HG02623 (cell line): ENCODE results near the gene IQCE.
"Not testable (repeated sequence)": the region's sequence is repeated elsewhere in the genome, so short reads cannot be mapped to it uniquely, and the experiment has no call there.

ENCODE experiments used
- ATAC-seq: cut with Tn5 transposase; IDR thresholded peaks from one replicate; pipeline ENCODE4 v1.9.1; 2021; ENCODE audit warnings: moderate library complexity; ENCODE audit not compliant: unreplicated experiment

Gene IQCE

GRCh38 chr7:2575733-2576340 is 17.1 kb downstream of the IQCE start:
- ATAC-seq, result no peak

DNA sequence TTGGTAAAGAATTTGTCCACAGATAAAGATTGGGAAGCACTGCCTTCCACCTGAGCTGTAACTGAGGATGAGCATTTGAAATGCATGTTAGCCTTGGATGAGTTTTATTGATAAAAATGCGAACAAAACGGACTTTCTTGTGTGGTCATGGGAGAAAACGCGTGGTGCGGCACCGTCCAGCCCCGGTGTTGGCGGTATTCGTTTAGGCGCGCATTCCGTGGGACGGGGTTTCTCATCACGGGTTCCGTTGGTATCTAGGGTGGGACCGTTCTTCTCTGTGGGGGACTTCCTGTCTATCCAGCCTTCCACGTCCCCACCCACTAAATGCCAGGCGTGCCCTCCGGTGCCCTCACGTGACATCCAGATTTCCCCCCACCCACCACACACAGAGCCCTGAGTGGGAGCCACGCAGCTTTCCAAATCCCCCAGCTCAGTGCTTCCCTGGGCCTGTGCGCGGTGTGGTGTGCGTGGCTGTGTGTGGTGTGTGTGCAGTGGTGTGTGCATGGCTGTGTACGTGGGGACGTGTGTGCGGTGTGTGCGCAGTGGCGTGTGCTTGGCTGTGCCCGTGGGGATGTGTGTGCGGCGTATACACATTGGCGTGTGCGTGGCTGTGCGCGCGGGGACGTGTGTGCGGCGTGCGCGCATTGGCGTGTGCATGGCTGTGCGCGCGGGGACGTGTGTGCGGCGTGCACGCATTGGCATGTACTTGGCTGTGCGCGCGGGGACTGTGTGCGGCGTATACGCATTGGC is 18.1 kb downstream of the IQCE start:
- no peak for ATAC-seq

DNA sequence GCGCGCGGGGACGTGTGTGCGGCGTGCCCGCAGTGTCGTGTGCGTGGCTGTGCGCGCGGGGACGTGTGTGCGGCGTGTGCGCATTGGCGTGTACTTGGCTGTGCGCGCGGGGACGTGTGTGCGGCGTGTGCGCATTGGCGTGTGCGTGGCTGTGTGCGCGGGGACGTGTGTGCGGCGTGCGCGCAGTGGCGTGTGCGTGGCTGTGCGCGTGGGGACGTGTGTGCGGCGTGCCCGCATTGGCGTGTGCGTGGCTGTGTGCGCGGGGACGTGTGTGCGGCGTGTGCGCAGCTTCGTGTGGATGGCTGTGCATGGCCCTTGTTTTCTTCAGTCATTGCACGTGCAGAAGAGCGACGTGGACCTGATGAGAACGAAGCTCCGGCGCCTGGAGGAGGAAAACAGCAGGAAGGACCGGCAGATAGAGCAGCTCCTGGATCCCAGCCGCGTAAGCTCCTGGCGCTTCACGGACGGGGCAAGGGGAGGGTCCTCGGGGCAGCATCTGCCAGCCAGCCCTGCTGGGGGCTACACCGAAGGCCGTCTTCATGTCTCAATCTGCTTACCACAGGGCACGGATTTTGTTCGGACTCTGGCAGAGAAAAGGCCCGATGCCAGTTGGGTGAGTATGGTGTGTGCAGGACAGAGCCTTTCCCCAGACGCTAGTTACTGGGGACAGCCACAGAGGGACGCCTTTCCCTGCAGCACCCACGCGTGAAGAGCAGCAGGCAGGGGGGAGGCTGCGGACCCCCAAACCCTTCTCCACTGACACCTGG is 19.3 kb downstream of the IQCE start:
- ATAC-seq, result no peak

DNA sequence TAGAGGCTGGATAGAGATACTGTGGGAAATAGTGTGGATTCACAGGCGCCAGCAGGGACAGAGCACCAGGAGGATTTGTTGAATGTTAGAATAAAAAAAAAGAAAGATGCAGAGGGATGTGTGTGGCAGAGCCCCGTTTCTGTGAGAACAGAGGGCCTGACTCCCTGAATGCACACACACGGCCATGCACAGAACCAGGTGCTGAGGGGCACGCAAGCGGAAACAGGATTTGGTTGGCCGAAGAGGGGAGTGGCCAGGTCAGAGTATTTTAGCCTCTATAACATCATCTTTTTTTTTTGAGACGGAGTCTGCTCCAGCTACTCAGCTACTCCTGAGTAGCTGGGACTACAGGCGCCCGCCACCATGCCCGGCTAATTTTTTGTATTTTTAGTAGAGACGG is 21.9 kb downstream of the IQCE start:
- no peak for ATAC-seq

DNA sequence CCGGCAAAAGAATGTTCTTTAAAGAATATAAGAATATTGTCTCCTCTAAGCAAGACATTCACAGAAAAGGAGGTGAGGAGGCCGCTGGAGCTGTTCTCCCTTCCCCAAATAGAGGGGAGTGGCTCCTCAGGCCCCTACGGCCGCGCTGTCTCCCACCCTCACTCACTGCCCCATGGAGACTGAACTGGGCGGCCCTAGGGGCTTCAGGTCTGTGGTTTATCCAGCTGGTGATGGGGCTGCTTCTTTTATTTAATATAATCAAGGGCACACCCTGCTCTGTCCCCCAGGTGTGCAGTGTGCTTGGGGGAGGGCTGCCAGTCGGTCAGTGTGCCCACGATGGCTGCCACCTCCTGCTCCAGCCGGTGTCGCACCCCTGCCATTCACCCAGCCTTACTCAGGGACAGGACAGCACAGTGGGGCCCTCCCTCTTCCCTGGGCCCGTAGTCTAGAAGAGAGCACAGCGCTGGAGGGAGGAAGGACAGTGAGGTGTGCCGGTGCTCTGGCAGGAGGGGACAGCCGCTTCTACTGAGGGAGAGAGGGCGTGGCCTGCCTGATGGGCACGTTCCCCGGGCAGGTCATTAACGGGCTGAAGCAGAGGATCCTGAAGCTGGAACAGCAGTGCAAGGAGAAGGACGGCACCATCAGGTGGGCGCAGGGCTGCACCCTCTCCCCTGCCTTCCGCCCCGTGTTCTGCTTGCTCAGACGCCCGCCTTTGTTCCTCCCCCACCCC is 23.4 kb downstream of the IQCE start:
- no peak for ATAC-seq

- no peak for ATAC-seq
Observed at GRCh38 chr7:2583798-2584580, 25.2 kb downstream of the IQCE start.

DNA sequence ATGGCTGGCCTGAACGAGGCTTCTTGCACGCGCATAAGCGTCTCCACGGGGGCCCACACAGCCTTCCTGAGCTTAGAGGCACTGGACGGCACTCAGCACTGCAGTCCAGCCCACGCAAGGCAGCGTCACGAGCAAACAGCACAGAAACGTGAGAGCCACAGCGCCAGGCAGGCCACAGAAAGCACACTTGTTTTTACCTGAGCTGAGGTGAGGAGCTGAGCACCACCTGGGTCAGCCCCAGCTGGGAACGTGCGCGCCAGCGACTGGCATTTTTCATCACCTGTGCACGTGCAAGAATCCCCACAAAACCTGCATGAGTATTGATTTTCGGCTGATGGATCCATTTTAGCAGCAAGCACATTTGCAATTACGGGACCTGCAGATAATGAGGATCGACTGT is 26.7 kb downstream of the IQCE start:
- ATAC-seq, result no peak

GRCh38 chr7:2586326-2587020 is 27.7 kb downstream of the IQCE start:
- ATAC-seq, result no peak

- ATAC-seq, result no peak
Observed at GRCh38 chr7:2587134-2587533, 28.4 kb downstream of the IQCE start.

- no peak for ATAC-seq
Observed at GRCh38 chr7:2587778-2588177, 29.0 kb downstream of the IQCE start.

GRCh38 chr7:2589341-2589740 is 30.6 kb downstream of the IQCE start:
- ATAC-seq, result no peak

DNA sequence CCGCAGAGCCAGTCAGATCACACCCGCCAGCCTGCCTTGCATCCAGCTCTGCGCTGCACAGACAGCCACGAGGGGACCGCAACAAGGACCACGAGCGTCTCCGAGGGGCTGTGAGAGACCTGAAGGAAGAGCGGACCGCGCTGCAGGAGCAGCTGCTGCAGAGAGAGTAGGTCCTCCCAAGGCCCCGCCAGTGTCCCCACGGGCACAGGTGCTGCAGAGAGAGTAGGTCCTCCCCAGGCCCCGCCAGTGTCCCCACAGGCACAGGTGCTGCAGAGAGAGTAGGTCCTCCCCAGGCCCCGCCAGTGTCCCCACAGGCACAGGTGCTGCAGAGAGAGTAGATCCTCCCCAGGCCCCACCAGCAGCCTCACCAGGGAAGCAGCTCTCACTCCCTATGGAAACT is 31.2 kb downstream of the IQCE start:
- not testable (repeated sequence) for ATAC-seq

GRCh38 chr7:2592375-2592865 is 33.6 kb downstream of the IQCE start:
- ATAC-seq, result no peak

DNA sequence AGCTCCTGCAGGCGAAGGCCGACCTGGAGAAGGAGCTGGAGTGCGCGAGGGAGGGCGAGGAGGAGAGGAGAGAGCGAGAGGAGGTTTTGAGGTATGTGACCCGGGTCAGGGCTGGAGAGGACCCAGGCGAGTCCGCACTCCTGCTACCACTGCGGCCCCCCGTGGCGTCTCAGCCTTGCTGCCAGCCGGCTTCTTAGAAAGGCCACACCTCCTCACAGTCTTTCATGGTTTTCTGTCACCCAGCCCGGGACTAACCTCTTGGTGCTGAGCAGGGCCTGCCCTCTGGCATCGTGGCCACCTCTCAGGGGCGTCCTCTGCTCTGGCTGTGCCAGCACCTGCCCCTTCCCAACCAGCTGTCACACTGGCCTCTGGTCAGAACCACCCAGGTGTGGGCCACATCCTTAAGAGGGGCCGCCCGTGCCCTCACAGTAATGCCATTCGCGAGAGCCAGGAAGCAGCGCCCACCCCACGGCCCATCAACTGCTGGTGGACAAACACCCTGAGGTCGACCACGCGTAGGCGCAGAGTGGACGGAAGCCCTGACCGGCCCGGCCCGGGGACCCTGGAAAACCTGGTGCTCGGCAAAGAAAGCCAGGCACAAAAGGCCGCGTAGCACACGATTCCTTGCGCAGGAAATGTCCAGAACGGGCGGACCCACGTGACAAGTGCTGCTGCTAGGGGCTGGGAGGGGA is 34.4 kb downstream of the IQCE start:
- ATAC-seq, result no peak

DNA sequence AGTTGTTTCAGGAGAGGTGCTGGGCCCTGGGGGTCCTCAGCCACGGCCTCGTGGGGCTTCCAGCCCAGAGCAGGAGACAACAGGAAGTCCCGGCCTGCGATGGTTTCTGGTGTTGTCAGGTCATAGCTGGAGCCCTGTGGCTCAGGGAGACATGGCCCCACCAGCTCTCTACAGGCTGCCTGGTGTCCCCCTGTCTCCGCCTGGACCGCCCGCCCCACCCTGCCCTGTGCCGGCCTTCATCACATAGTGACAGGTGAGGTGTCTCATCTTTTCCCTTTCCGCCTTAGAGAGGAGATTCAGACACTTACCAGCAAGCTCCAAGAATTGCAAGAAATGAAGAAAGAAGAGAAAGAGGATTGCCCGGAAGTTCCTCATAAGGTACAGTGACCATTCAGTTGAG is 35.8 kb downstream of the IQCE start:
- no peak for ATAC-seq

DNA sequence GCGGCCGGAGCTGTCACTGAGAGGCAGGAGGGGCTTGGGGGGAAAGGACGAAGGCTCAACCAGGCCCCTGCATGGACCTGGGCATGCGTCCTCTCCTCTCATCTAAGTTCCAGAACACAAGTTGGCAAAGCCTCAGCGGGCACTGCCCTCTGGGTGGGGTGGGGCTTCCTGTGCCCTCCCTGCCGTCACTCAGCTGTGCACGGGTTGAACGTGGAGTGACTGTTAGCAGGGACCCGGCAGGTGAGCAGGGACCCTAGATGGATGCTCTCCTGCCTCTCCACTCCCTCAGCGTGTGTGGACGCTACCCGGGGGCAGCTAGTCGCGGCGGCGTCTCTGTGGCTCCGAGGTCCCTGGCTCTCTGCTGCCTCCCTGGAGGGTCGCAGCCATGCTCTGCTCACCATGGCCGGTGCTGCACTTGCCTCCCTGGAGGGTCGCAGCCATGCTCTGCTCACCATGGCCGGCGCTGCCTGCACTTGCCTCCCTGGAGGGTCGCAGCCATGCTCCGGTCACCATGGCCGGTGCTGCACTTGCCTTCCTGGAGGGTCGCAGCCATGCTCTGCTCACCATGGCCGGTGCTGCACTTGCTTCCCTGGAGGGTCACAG is 36.6 kb downstream of the IQCE start:
- no peak for ATAC-seq

GRCh38 chr7:2596464-2597272 is 37.9 kb downstream of the IQCE start:
- no peak for ATAC-seq

GRCh38 chr7:2597273-2597640 is 38.5 kb downstream of the IQCE start:
- no peak for ATAC-seq
